ENCODE results near the gene KPTN.

- TF ChIP-seq, protein P1, sequence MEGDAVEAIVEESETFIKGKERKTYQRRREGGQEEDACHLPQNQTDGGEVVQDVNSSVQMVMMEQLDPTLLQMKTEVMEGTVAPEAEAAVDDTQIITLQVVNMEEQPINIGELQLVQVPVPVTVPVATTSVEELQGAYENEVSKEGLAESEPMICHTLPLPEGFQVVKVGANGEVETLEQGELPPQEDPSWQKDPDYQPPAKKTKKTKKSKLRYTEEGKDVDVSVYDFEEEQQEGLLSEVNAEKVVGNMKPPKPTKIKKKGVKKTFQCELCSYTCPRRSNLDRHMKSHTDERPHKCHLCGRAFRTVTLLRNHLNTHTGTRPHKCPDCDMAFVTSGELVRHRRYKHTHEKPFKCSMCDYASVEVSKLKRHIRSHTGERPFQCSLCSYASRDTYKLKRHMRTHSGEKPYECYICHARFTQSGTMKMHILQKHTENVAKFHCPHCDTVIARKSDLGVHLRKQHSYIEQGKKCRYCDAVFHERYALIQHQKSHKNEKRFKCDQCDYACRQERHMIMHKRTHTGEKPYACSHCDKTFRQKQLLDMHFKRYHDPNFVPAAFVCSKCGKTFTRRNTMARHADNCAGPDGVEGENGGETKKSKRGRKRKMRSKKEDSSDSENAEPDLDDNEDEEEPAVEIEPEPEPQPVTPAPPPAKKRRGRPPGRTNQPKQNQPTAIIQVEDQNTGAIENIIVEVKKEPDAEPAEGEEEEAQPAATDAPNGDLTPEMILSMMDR (IDR thresholded peaks at IDR 0.05): no peak
- no peak for TF ChIP-seq POLR2A (IDR thresholded peaks at IDR 0.05)
These were observed 13.2 kb upstream of the KPTN start for GRCh38 chr19:47497050-47497766.
